GM12891 (cell line): ENCODE results near the gene TMPRSS13.

Experiments used
- DNase-seq: peaks from one replicate; pipeline ENCODE4 v3.0.0; 2011; ENCODE audit warnings: low spot score; ENCODE audit not compliant: insufficient read length
- FAIRE-seq: peaks from 2 replicates; lab custom pipeline; 2011; peaks lifted over from hg19 to GRCh38; lab: Jason Lieb, UNC
- PAX5 ChIP-seq: IDR thresholded peaks from 2 replicates; pipeline ENCODE4 v1.6.1; 2011; ENCODE audit warnings: low read length, moderate library complexity, mild to moderate bottlenecking; ENCODE audit not compliant: insufficient read depth, severe bottlenecking
- POLR2A ChIP-seq: IDR thresholded peaks from 2 replicates; pipeline ENCODE4 v1.6.1; 2011; ENCODE audit warnings: low read depth, low read length, control low read depth
- POLR2AphosphoS5 ChIP-seq: IDR thresholded peaks from 2 replicates; pipeline ENCODE4 v1.6.1; 2011; ENCODE audit warnings: low read depth, low read length, control low read depth
- POU2F2 ChIP-seq: IDR thresholded peaks from 2 replicates; pipeline ENCODE4 v1.6.1; 2011; ENCODE audit warnings: low read depth, mild to moderate bottlenecking, control low read depth, low read length, moderate library complexity
- SPI1 ChIP-seq: IDR thresholded peaks from 2 replicates; pipeline ENCODE4 v1.6.1; 2011; ENCODE audit warnings: low read depth, low read length, control low read depth
- TAF1 ChIP-seq: IDR thresholded peaks from 2 replicates; pipeline ENCODE4 v1.6.1; 2011; ENCODE audit warnings: low read depth, low read length, control low read depth

The TMPRSS13 gene

GRCh38 chr11:117970400-117971024 is 41.3 kb upstream of the TMPRSS13 start:
- FAIRE-seq (peak; percentile 72), DNase-seq (no peak)
- TF ChIP-seq SPI1 (no peak; the same call in 1 of the 2 replicates), TAF1 (no peak), PAX5 (no peak), POLR2A (no peak), POLR2AphosphoS5 (no peak), POU2F2 (no peak)

DNA sequence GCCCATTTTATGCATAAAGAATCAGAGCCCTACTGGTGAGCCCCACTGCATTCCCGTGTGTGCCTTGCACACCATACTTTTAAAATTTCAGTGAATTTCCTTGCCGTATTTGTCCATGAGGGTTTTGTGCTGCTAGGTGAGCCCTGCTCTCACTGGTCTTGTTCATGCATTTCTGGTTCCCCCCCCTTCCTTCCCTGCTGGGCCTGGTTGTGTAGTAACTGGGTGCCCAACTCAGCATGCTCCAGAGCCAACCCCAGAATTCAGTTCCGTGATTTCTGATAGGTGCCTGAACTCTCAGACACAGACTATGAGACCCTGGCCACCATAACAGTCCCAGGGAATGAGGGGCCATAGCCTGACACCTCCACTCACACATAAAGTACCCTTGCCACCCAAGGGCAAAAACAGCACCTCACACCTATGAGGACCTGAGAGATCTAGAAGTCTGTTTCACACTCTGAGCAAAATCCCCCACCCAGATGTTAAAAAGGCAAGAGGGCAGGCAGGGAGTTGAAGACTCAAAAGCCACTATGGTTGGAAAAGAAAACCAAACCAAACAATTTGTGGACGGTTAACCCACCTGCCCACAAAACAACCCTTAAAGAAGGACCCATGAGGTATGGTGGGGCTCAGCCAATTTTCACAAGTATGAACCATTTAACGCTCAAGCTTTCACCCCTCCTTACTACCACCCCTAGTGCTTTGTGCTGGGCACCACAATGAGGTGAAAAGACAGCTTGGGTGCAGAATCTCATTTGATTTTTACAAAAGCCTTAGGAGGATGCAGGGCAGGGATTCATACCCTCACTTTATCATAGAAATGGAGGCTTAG is 40.2 kb upstream of the TMPRSS13 start:
- TF ChIP-seq SPI1 (no peak), PAX5 (no peak), POU2F2 (no peak)
- DNase-seq (no peak), FAIRE-seq (no peak)

DNA sequence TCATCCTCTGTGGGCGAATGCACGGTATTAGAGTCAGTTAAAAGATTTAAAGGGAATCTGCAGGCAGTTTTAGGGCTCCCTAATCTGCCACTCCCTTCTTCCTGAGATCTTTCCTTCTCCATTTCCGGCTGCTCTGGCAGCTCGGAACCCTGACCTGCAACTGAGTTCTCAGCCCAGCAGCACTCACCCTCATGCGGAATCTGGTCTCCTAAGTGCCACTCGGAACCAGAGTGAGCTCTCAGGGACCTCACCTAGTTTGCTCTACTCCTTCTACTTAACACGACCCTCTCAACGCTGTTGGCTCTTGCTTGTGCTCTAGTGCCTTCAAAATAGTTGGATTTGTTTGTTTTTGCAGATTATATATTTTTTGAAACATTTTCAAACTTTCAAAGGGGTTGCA is 37.7 kb upstream of the TMPRSS13 start:
- TF ChIP-seq POLR2A (no peak), POU2F2 (no peak), TAF1 (no peak), PAX5 (no peak), SPI1 (no peak), POLR2AphosphoS5 (no peak)
- DNase-seq (no peak), FAIRE-seq (no peak)

DNA sequence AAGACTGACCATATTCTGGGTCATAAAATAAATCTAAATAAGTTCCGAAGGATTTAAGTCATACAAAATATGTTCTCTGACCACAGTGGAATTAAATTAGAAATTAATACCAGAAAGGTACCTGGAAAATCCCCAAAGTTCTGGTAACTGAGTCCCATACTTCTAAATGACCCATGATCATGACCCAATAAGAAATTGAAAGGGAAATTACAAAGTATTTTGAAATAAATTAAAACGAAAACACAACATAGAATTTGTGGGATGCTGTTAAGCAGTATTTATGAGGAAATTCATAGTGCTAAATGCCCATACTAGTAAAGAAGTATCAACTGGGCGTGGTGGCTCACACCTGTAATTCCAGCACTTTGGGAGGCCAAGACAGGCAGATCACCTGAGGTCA is 33.6 kb upstream of the TMPRSS13 start:
- FAIRE-seq (no peak), DNase-seq (no peak)

GRCh38 chr11:117961896-117962295 is 32.7 kb upstream of the TMPRSS13 start:
- TF ChIP-seq POU2F2 (no peak), PAX5 (no peak), POLR2A (no peak), TAF1 (no peak), SPI1 (no peak), POLR2AphosphoS5 (no peak)
- no peak for FAIRE-seq
- no peak for DNase-seq

More for the DNA sequence above, 33.6 kb upstream of the TMPRSS13 start:
- TF ChIP-seq POU2F2 (no peak), SPI1 (no peak), PAX5 (no peak), TAF1 (no peak), POLR2AphosphoS5 (no peak), POLR2A (no peak)

GRCh38 chr11:117960406-117960805 is 31.2 kb upstream of the TMPRSS13 start:
- FAIRE-seq (no peak), DNase-seq (no peak)
- TF ChIP-seq POLR2A (no peak), POU2F2 (no peak), TAF1 (no peak), PAX5 (no peak), POLR2AphosphoS5 (no peak), SPI1 (no peak)

- DNase-seq = no peak
- peak; percentile 78 for FAIRE-seq
- TF ChIP-seq SPI1 = peak; percentile 79
- no peak for TF ChIP-seq TAF1
These were observed 30.4 kb upstream of the TMPRSS13 start for GRCh38 chr11:117959438-117960149.

- DNase-seq (no peak), FAIRE-seq (peak; percentile 13)
- no peak for TF ChIP-seq POLR2AphosphoS5
- TF ChIP-seq SPI1 = no peak
- no peak for TF ChIP-seq POU2F2
- no peak for TF ChIP-seq TAF1
- TF ChIP-seq PAX5 = no peak
These were observed 29.7 kb upstream of the TMPRSS13 start for GRCh38 chr11:117958949-117959348.

DNA sequence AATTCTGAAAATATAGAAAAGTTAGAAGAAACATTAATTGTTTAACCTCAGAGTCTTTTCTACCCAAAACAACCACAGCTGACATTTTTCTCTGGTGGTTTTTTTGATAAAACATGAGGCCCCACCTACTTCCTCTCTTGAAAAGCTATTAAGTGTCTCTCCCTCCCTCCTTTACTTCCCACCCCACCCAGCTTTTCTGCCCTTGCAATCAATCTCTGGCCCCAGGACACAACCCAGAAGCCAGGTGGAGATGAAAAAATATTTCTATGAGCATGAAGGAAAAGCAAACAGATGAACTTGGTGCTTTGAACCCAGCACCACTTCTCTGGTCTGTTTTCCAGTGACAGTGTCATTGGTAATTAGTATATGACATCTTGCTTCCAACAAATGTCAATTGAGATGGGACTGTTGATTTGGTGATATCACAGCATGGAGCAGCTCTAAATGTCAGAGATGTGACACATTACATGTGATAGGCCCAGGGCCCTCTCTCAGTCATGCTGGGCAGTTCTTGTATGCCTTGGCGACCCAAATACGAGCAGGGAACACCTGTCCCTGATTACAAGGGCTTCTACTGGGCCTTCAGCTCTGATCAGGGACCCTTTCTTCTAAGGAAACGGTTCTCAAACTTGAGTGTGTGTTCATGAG is 23.9 kb upstream of the TMPRSS13 start:
- DNase-seq (no peak), FAIRE-seq (peak; percentile 20)
- TF ChIP-seq SPI1 = 0 out of 2 replicates have a peak, but pooled peaks have one; percentile 31
- TF ChIP-seq TAF1 = no peak
- no peak for TF ChIP-seq POU2F2
- no peak for TF ChIP-seq POLR2A
- no peak for TF ChIP-seq POLR2AphosphoS5
